CMK (cell line): Measurements from ENCODE around the gene SLC13A3.

Experiments
- DNase-seq: peaks from one replicate; pipeline ENCODE4 v3.0.0-alpha.2; 2010; ENCODE audit warnings: low read depth

SLC13A3 gene

GRCh38 chr20:46523108-46523507 lies 128.2 kb downstream of the SLC13A3 start:
- DNase-seq: no peak

- DNase-seq: peak; percentile 66
Measured at GRCh38 chr20:46520976-46521579, 130.2 kb downstream of the SLC13A3 start.

GRCh38 chr20:46520540-46520939 lies 130.7 kb downstream of the SLC13A3 start:
- DNase-seq: no peak

- no peak for DNase-seq
Measured at GRCh38 chr20:46519471-46520068, 131.7 kb downstream of the SLC13A3 start.

- DNase-seq: peak; percentile 52
Measured at GRCh38 chr20:46512943-46513844, 138.1 kb downstream of the SLC13A3 start, which contains the start of gene ZNF334. Gene ZNF334 (minus strand): TSS chr20:46513559. CDS start chr20:46512102, 1,457 bp downstream.

GRCh38 chr20:46509523-46509922 lies 141.7 kb downstream of the SLC13A3 start:
- no peak for DNase-seq
